CD4-positive, alpha-beta memory T cell (primary cell): ENCODE data around the gene DPPA4. TPM values are rescaled to one million over a fixed set of nuclear protein-coding genes. Genes with fewer than 3 reads are reported as not detected.

Experiments
- CTCF ChIA-PET: fragments of 350-600 bp; sonication (Branson Sonifier 250); formaldehyde crosslinking; loops from one replicate; lab custom pipeline; 2021; ENCODE audit warnings: inconsistent platforms; ENCODE audit not compliant: partially characterized antibody; lab: Charles Lee
- POLR2A ChIA-PET: fragments of 350-600 bp; sonication (Branson Sonifier 250); formaldehyde crosslinking; loops from one replicate; lab custom pipeline; 2021; ENCODE audit not compliant: partially characterized antibody; lab: Charles Lee
- DNase-seq, 5 donors: peaks; one replicate each; pipeline versions ENCODE4 v3.0.0 to v3.0.0-alpha.2; 2020 to 2022; ENCODE audit warnings: mixed read lengths in 1 of 5
- H3K27ac ChIP-seq: one replicate; pipeline ENCODE4 v1.7.0; 2013; ENCODE audit warnings: low read depth, low read length
- H3K27me3 ChIP-seq: 2 replicates; pipeline ENCODE4 v1.7.0; 2013; ENCODE audit warnings: mild to moderate bottlenecking, low read length, moderate library complexity; ENCODE audit not compliant: insufficient read depth
- H3K36me3 ChIP-seq: 2 replicates; pipeline ENCODE4 v1.7.0; 2013; ENCODE audit warnings: mild to moderate bottlenecking, low read length, moderate library complexity; ENCODE audit not compliant: insufficient read depth
- H3K4me1 ChIP-seq: 2 replicates; pipeline ENCODE4 v1.7.0; 2013; ENCODE audit warnings: mild to moderate bottlenecking, low read length, moderate library complexity; ENCODE audit not compliant: insufficient read depth
- H3K4me3 ChIP-seq, 2 donors: one replicate each; pipeline ENCODE4 v1.7.0; 2013; ENCODE audit warnings: low read length in 2 of 2, mild to moderate bottlenecking in 1 of 2
- H3K9me3 ChIP-seq, 2 donors: one replicate each; pipeline ENCODE4 v1.7.0; 2013; ENCODE audit warnings: low read length in 2 of 2, control low read depth in 1 of 2; ENCODE audit not compliant: control insufficient read depth in 1 of 2
- H3K27ac Mint-ChIP-seq, 7 donors: one replicate each; pipeline ENCODE4 v1.8.0; 2020 to 2021; ENCODE audit warnings: mixed read lengths in 7 of 7, mild to moderate bottlenecking in 6 of 7, inconsistent platforms in 3 of 7, moderate library complexity in 3 of 7
- H3K27me3 Mint-ChIP-seq, 2 donors: one replicate each; pipeline ENCODE4 v1.8.0; 2020 to 2021; ENCODE audit warnings: mixed read lengths in 2 of 2
- H3K36me3 Mint-ChIP-seq, 2 donors: one replicate each; pipeline ENCODE4 v1.8.0; 2020 to 2021; ENCODE audit warnings: mixed read lengths in 2 of 2, inconsistent platforms in 1 of 2, mild to moderate bottlenecking in 1 of 2
- H3K4me1 Mint-ChIP-seq, 4 donors: one replicate each; pipeline ENCODE4 v1.8.0; 2020 to 2021; ENCODE audit warnings: mixed read lengths in 4 of 4, mild to moderate bottlenecking in 1 of 4
- H3K4me3 Mint-ChIP-seq, 8 donors: one replicate each; pipeline ENCODE4 v1.8.0; 2020 to 2021; ENCODE audit warnings: mixed read lengths in 8 of 8, mild to moderate bottlenecking in 7 of 8, moderate library complexity in 6 of 8, inconsistent platforms in 3 of 8
- H3K9me3 Mint-ChIP-seq, 8 donors: one replicate each; pipeline ENCODE4 v1.8.0; 2020 to 2021; ENCODE audit warnings: mixed read lengths in 8 of 8, mild to moderate bottlenecking in 5 of 8, inconsistent platforms in 3 of 8, moderate library complexity in 1 of 8
- intact Hi-C: fragments of 100-400 bp; cut with micrococcal nuclease; formaldehyde crosslinking; loops from one replicate; pipeline ENCODE4 v1.15.1; 2023
- polyA plus RNA-seq, 2 donors: library from polyadenylated mRNA; unstranded; fragments of 300-500 nt; fragmentation: Illumina TruSeq; gene quantifications; one replicate each; pipeline ENCODE4 v1.2.3, GENCODE V29; 2021
- total RNA-seq, 2 experiments: library from RNA; stranded (reverse); gene quantifications; one replicate each; pipeline ENCODE4 v1.2.3, GENCODE V29; 2021

DPPA4 gene
- total and polyA plus RNA-seq, 4 experiments from 2014 or later: not detected

DNA sequence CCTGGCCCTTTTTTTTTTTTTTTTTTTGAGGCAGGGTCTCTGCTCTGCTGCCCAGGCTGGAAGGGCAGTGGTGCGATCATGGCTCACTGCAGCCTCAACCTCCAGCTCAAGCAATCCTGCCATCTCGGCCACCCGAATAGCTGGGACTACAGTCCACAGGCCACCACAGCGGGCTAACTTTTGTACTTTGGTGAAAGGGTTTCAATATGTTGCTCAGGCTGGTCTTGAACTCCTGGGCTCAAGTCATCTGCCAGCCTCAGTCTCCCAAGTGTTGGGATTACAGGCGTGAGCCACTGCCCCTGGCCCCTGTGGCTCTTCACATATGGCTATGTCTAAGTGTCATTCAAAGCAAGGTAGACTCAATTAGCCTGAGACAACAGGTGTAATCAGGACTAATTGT is 12.2 kb downstream of the DPPA4 start:
- Mint-ChIP-seq H3K27ac (no peak overlapping the region), H3K27me3 (peaks cover 0 to 1% of the 10 kb centered on the region in 2 donors), H3K36me3 (no peaks in the 10 kb centered on the region), H3K4me1 (no peaks in the 10 kb centered on the region), H3K4me3 (no peak overlapping the region), H3K9me3 (peaks cover 0 to 2% (median 0%) of the 10 kb centered on the region in 8 donors)
- H3K9me3 ChIP-seq: no peaks in the 10 kb centered on the region
- H3K4me3 ChIP-seq: no peak overlapping the region
- CTCF ChIA-PET: no interaction called here
- POLR2A ChIA-PET: no interaction called here
- H3K4me1 ChIP-seq: no peaks in the 10 kb centered on the region
- H3K27me3 ChIP-seq: no peaks in the 10 kb centered on the region
- no peak for DNase-seq
- no peaks in the 10 kb centered on the region for H3K36me3 ChIP-seq
- no peak overlapping the region for H3K27ac ChIP-seq
- intact Hi-C loops: no loop called here

DNA sequence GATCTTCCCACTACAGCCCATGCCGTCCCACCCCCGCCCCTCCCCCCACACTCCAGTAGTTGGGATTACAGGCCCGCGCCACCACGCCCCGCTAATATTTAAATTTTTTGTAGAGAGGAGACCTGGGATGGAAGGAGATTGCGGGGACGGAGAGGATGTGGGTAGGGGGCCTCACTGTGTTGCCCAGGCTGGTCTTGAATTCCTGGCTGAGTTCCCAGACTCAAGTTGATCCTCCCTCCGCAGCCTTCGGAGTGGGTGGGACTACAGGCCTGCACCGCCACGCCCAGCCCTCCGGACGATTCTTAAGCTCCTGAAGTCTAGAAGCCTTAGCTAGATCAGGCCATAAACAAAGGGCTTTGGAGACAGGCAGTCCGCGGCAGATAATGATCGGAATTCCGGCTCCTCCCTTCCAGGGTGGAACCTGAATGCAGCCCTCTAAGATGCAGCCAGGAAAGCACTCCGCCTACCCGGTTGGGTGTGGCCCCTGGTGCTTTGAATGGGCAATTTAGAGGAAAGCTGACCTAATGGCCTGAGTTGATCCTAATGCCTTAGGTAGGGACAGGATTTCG is 21.1 kb downstream of the DPPA4 start, which contains the start of gene DPPA2:
Gene DPPA2 (minus strand): TSS at position 356 of the 569 bp plus-strand sequence. CDS start 1,975 bp downstream, outside the sequence.
- H3K27me3 ChIP-seq: no peaks in the 10 kb centered on the region
- no peaks in the 10 kb centered on the region for H3K4me1 ChIP-seq
- no peaks in the 10 kb centered on the region for H3K9me3 ChIP-seq
- DNase-seq: no peak
- ChIA-PET CTCF (no interaction called here), POLR2A (no interaction called here)
- no peak within 1 kb of the TSS for H3K27ac ChIP-seq
- H3K4me3 ChIP-seq: no peak within 1 kb of the TSS
- no peak within 1 kb of the TSS for H3K4me3 Mint-ChIP-seq
- no peaks in the 10 kb centered on the region for H3K36me3 ChIP-seq
- H3K27ac Mint-ChIP-seq: no peak within 1 kb of the TSS
- H3K27me3 Mint-ChIP-seq: no peaks in the 10 kb centered on the region
- H3K9me3 Mint-ChIP-seq: peaks cover 0 to 2% (median 0%) of the 10 kb centered on the region in 8 donors
- intact Hi-C loops: no loop called here
- H3K4me1 Mint-ChIP-seq: no peaks in the 10 kb centered on the region
- no peaks in the 10 kb centered on the region for H3K36me3 Mint-ChIP-seq

DNA sequence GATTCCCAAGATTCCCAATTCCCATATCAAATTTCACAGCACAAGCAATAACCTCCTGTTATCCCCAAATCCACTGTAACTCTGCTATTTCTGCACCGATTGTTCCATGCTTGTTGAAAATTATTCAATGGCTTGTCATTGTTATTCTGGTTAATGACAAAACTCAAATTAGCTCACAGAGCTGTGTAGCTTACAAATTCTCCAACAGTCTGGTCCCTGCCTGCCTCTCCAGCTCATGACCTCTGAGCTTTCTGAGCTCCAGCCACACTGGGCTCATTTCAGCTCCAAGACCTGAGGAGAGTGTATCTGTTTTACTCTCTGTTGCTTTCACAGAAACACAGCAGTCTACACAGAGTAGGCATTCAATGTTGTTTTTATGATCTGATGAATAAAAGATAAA is 24.3 kb downstream of the DPPA4 start:
- Mint-ChIP-seq H3K4me1 (no peaks in the 10 kb centered on the region), H3K9me3 (peaks cover 0 to 6% (median 0%) of the 10 kb centered on the region in 8 donors), H3K27me3 (no peaks in the 10 kb centered on the region), H3K36me3 (no peaks in the 10 kb centered on the region), H3K4me3 (no peak overlapping the region), H3K27ac (no peak overlapping the region)
- Histone ChIP-seq H3K4me3 (no peak overlapping the region), H3K4me1 (no peaks in the 10 kb centered on the region), H3K27ac (no peak overlapping the region), H3K36me3 (no peaks in the 10 kb centered on the region), H3K27me3 (no peaks in the 10 kb centered on the region), H3K9me3 (no peaks in the 10 kb centered on the region)
- intact Hi-C loops: no loop called here
- ChIA-PET CTCF (no interaction called here), POLR2A (no interaction called here)
- DNase-seq: no peak

DNA sequence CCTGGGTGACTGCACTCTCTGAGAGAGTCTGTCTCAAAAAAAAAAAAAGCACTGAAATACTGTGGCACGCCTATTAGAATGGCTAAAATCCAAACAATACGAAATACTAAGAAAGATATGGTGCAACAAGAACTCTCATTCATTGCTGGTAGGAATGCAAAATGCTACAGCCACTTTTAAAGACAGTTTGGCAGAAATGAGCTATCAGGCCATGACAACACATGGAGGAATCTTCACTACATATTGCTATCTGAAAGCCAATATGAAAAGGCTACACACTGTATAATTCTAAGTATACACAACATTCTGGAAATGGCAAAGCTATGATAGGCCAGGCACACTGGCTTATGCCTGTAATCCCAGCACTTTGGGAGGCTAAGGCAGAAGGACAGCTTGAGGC is 39.9 kb downstream of the DPPA4 start:
- no peaks in the 10 kb centered on the region for H3K4me1 ChIP-seq
- H3K9me3 ChIP-seq: no peaks in the 10 kb centered on the region
- ChIA-PET CTCF (no interaction called here), POLR2A (no interaction called here)
- H3K27ac ChIP-seq: no peak overlapping the region
- H3K36me3 ChIP-seq: no peaks in the 10 kb centered on the region
- Mint-ChIP-seq H3K4me3 (no peak overlapping the region), H3K36me3 (no peaks in the 10 kb centered on the region), H3K9me3 (peaks cover 0 to 2% (median 0%) of the 10 kb centered on the region in 8 donors), H3K27ac (no peak overlapping the region), H3K27me3 (no peaks in the 10 kb centered on the region), H3K4me1 (no peaks in the 10 kb centered on the region)
- H3K4me3 ChIP-seq: no peak overlapping the region
- intact Hi-C loops: no loop called here
- H3K27me3 ChIP-seq: no peaks in the 10 kb centered on the region
- DNase-seq: no peak

DNA sequence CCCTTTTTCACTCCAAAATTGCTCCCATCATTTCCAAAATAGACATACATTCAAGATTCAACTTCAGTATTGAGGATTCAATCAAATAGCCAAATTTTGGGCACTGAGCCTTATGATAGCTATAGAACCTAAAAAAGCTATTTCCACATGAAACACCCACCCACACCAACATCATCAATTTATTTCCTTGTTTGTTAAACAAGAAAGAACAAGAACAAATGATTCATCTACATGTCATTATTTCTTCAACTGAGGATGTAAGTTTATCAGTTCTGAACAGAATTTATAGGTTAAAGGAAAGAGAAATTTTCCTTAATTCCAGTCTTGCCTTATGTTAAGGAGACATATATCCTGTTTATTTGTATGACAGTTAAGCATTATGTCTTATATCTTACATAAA is 53.3 kb downstream of the DPPA4 start:
- Mint-ChIP-seq H3K4me1 (no peaks in the 10 kb centered on the region), H3K4me3 (no peak overlapping the region), H3K27ac (no peak overlapping the region), H3K36me3 (no peaks in the 10 kb centered on the region), H3K9me3 (peaks cover 0 to 6% (median 0%) of the 10 kb centered on the region in 8 donors), H3K27me3 (peaks cover 2 to 3% of the 10 kb centered on the region in 2 donors)
- POLR2A ChIA-PET: no interaction called here
- intact Hi-C loops: no loop called here
- Histone ChIP-seq H3K9me3 (no peaks in the 10 kb centered on the region), H3K36me3 (no peaks in the 10 kb centered on the region), H3K4me3 (no peak overlapping the region), H3K4me1 (no peaks in the 10 kb centered on the region), H3K27ac (no peak overlapping the region), H3K27me3 (no peaks in the 10 kb centered on the region)
- DNase-seq: no peak
- CTCF ChIA-PET: interaction anchor here (1.4 kb wide), 1 partner anchor 9 kb away, joined by 3 read pairs; no protein-coding TSS in a partner anchor

DNA sequence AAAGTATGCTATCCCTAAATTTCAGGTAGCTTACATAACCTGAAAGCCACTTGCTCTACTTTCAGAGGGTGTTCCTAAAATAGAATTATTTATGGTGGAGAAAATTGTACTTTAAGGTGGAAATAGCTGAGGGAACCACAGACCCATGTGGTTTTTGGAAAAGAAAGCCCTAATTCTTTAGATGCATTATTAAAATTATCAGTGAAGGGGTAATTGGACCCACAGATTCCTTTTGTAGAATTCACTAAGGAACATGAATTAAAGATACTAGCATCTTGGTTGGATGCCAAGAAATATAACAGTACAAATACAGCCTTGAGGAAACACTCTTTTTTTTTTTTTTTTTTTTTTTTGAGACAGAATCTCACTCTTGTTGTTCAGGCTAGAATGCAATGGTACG is 58.8 kb downstream of the DPPA4 start:
- Mint-ChIP-seq H3K27me3 (peaks cover 2 to 3% of the 10 kb centered on the region in 2 donors), H3K36me3 (no peaks in the 10 kb centered on the region)

DNA sequence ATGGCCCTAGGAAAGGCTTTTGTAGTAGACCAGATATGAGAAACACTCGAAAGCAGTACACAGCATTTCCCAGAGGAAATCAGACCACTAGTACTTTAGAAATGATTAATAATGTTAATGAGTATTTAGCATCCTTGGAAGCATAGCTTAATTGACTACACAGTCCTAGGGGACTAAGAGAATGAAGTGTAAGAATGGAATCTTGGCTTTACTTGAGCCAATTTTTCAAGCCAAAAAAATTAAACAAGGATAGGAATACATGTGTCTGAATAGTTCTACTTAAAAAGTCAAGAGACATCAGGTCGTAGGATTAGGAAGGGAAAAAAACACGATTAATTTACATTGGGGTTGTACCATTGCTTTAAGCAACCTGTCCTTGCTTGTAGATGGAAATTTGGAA is 59.2 kb downstream of the DPPA4 start:
- ChIA-PET CTCF (interaction anchor here (0.9 kb wide), 1 partner anchor 10 kb away, joined by 3 read pairs; no protein-coding TSS in a partner anchor), POLR2A (no interaction called here)
- no peak overlapping the region for H3K4me3 Mint-ChIP-seq
- H3K27me3 ChIP-seq: no peaks in the 10 kb centered on the region
- peaks cover 0 to 4% (median under 1%) of the 10 kb centered on the region in 4 donors for H3K4me1 Mint-ChIP-seq
- intact Hi-C loops: no loop called here
- H3K4me1 ChIP-seq: no peaks in the 10 kb centered on the region
- H3K9me3 ChIP-seq: no peaks in the 10 kb centered on the region
- H3K36me3 ChIP-seq: no peaks in the 10 kb centered on the region
- no peaks in the 10 kb centered on the region for H3K36me3 Mint-ChIP-seq
- no peak overlapping the region for H3K27ac ChIP-seq
- no peak overlapping the region for H3K4me3 ChIP-seq
- DNase-seq: no peak
- H3K9me3 Mint-ChIP-seq: no peaks in the 10 kb centered on the region
- H3K27ac Mint-ChIP-seq: no peak overlapping the region
- peaks cover 3% of the 10 kb centered on the region in 2 donors for H3K27me3 Mint-ChIP-seq

More for the DNA sequence above, 58.8 kb downstream of the DPPA4 start:
- peaks cover 0 to 2% (median 0%) of the 10 kb centered on the region in 8 donors for H3K9me3 Mint-ChIP-seq
- DNase-seq: no peak
- intact Hi-C loops: no loop called here
- H3K27ac ChIP-seq: no peak overlapping the region
- no peaks in the 10 kb centered on the region for H3K9me3 ChIP-seq
- no peaks in the 10 kb centered on the region for H3K4me1 ChIP-seq
- no peak overlapping the region for H3K4me3 Mint-ChIP-seq
- peaks cover 0 to 4% (median under 1%) of the 10 kb centered on the region in 4 donors for H3K4me1 Mint-ChIP-seq
- H3K4me3 ChIP-seq: no peak overlapping the region
- no peak overlapping the region for H3K27ac Mint-ChIP-seq
- no peaks in the 10 kb centered on the region for H3K27me3 ChIP-seq
- ChIA-PET CTCF (interaction anchor here (0.9 kb wide), 1 partner anchor 10 kb away, joined by 3 read pairs; no protein-coding TSS in a partner anchor), POLR2A (no interaction called here)
- H3K36me3 ChIP-seq: no peaks in the 10 kb centered on the region
